HEK293 (cell line): Measurements from ENCODE around the gene MAP3K4.

Experiments used
- BCL11B ChIP-seq: fragments of 450-650 bp; formaldehyde crosslinking; IDR thresholded peaks from 2 replicates; pipeline ENCODE4 v1.5.1; 2016; ENCODE audit warnings: low read depth, missing biosample characterization, missing genetic modification characterization
- BCL6B ChIP-seq: fragments of 450-650 bp; formaldehyde crosslinking; IDR thresholded peaks from 2 replicates; pipeline ENCODE4 v1.5.1; 2017; ENCODE audit warnings: missing biosample characterization, missing genetic modification characterization
- CTCF ChIP-seq: fragments of 450-650 bp; formaldehyde crosslinking; IDR thresholded peaks from 2 replicates; pipeline ENCODE4 v1.5.1; 2016; ENCODE audit warnings: missing biosample characterization, missing genetic modification characterization
- GLI2 ChIP-seq: fragments of 450-650 bp; formaldehyde crosslinking; IDR thresholded peaks from 2 replicates; pipeline ENCODE4; 2017; ENCODE audit warnings: missing biosample characterization, missing genetic modification characterization, low read depth, borderline replicate concordance
- OSR2 ChIP-seq: fragments of 450-650 bp; formaldehyde crosslinking; IDR thresholded peaks from 2 replicates; pipeline ENCODE4 v1.5.1; 2016; ENCODE audit warnings: missing biosample characterization, missing genetic modification characterization
- PRDM6 ChIP-seq: fragments of 450-650 bp; formaldehyde crosslinking; IDR thresholded peaks from 2 replicates; pipeline ENCODE4 v1.5.1; 2017; ENCODE audit warnings: missing biosample characterization, missing genetic modification characterization
- RBAK ChIP-seq: fragments of 450-650 bp; formaldehyde crosslinking; IDR thresholded peaks from 2 replicates; pipeline ENCODE4 v1.5.1; 2016; ENCODE audit warnings: missing biosample characterization, missing genetic modification characterization
- TCF7L2 ChIP-seq: IDR thresholded peaks from 2 replicates; pipeline ENCODE4 v1.6.1; 2011; ENCODE audit warnings: low read depth, mild to moderate bottlenecking, inconsistent platforms, low read length, moderate library complexity, borderline replicate concordance
- ZBTB1 ChIP-seq: fragments of 450-650 bp; formaldehyde crosslinking; IDR thresholded peaks from 2 replicates; pipeline ENCODE4 v1.5.1; 2016; ENCODE audit warnings: missing biosample characterization, missing genetic modification characterization
- ZBTB44 ChIP-seq: fragments of 450-650 bp; IDR thresholded peaks from 2 replicates; pipeline ENCODE4 v1.5.1; 2018; ENCODE audit warnings: missing biosample characterization, mild to moderate bottlenecking, missing genetic modification characterization
- ZEB2 ChIP-seq: fragments of 450-650 bp; formaldehyde crosslinking; IDR thresholded peaks from 2 replicates; pipeline ENCODE4 v1.5.1; 2016; ENCODE audit warnings: missing biosample characterization, missing genetic modification characterization
- ZIC2 ChIP-seq: fragments of 450-650 bp; formaldehyde crosslinking; IDR thresholded peaks from 2 replicates; pipeline ENCODE4 v1.5.1; 2016; ENCODE audit warnings: missing biosample characterization, missing genetic modification characterization
- ZNF10 ChIP-seq: fragments of 450-650 bp; formaldehyde crosslinking; IDR thresholded peaks from 2 replicates; pipeline ENCODE4 v1.5.1; 2017; ENCODE audit warnings: missing biosample characterization, missing genetic modification characterization
- ZNF121 ChIP-seq: fragments of 450-650 bp; formaldehyde crosslinking; IDR thresholded peaks from 2 replicates; pipeline ENCODE4 v1.5.1; 2016; ENCODE audit warnings: missing biosample characterization, missing genetic modification characterization
- ZNF169 ChIP-seq: fragments of 450-650 bp; formaldehyde crosslinking; IDR thresholded peaks from 2 replicates; pipeline ENCODE4 v1.5.1; 2016; ENCODE audit warnings: missing biosample characterization, missing genetic modification characterization
- ZNF175 ChIP-seq: fragments of 450-650 bp; formaldehyde crosslinking; IDR thresholded peaks from 2 replicates; pipeline ENCODE4 v1.5.1; 2016; ENCODE audit warnings: missing biosample characterization, missing genetic modification characterization
- ZNF18 ChIP-seq: fragments of 450-650 bp; formaldehyde crosslinking; IDR thresholded peaks from 2 replicates; pipeline ENCODE4 v1.5.1; 2016; ENCODE audit warnings: missing biosample characterization, missing genetic modification characterization
- ZNF221 ChIP-seq: fragments of 450-650 bp; formaldehyde crosslinking; IDR thresholded peaks from 2 replicates; pipeline ENCODE4 v1.5.1; 2017; ENCODE audit warnings: missing biosample characterization, missing genetic modification characterization, borderline replicate concordance
- ZNF274 ChIP-seq, 2 experiments: fragments of 200-500 bp in 1 of 2; fragments of 450-650 bp in 1 of 2; sonication (Bioruptor generic) in 1 of 2; formaldehyde crosslinking in 1 of 2; IDR thresholded peaks; 2 replicates each; pipeline versions ENCODE4 v1.5.1 to v1.6.1; 2014 to 2016; ENCODE audit warnings: borderline replicate concordance in 1 of 2, inconsistent platforms in 1 of 2, low read length in 1 of 2, missing biosample characterization in 1 of 2, missing genetic modification characterization in 1 of 2
- ZNF311 ChIP-seq: fragments of 450-650 bp; formaldehyde crosslinking; IDR thresholded peaks from 2 replicates; pipeline ENCODE4 v1.5.1; 2017; ENCODE audit warnings: missing biosample characterization, missing genetic modification characterization, borderline replicate concordance
- ZNF362 ChIP-seq: fragments of 450-650 bp; formaldehyde crosslinking; IDR thresholded peaks from 2 replicates; pipeline ENCODE4 v1.5.1; 2016; ENCODE audit warnings: missing biosample characterization, missing genetic modification characterization
- ZNF394 ChIP-seq: fragments of 450-650 bp; formaldehyde crosslinking; IDR thresholded peaks from 2 replicates; pipeline ENCODE4 v1.5.1; 2016; ENCODE audit warnings: missing biosample characterization, missing genetic modification characterization, mild to moderate bottlenecking, moderate library complexity, borderline replicate concordance
- ZNF530 ChIP-seq: fragments of 450-650 bp; formaldehyde crosslinking; IDR thresholded peaks from 2 replicates; pipeline ENCODE4 v1.5.1; 2016; ENCODE audit warnings: low read depth, missing biosample characterization, missing genetic modification characterization
- ZNF580 ChIP-seq: fragments of 450-650 bp; formaldehyde crosslinking; IDR thresholded peaks from 2 replicates; pipeline ENCODE4 v1.5.1; 2016; ENCODE audit warnings: missing biosample characterization, missing genetic modification characterization
- ZNF600 ChIP-seq: fragments of 450-650 bp; formaldehyde crosslinking; IDR thresholded peaks from 2 replicates; pipeline ENCODE4 v1.5.1; 2016; ENCODE audit warnings: missing biosample characterization, missing genetic modification characterization
- ZNF626 ChIP-seq: fragments of 450-650 bp; sonication (Bioruptor Pico); formaldehyde crosslinking; IDR thresholded peaks from 2 replicates; pipeline ENCODE4 v1.5.1; 2018; ENCODE audit warnings: missing biosample characterization, missing genetic modification characterization, inconsistent platforms
- ZNF629 ChIP-seq: fragments of 450-650 bp; formaldehyde crosslinking; IDR thresholded peaks from 2 replicates; pipeline ENCODE4 v1.5.1; 2017; ENCODE audit warnings: missing biosample characterization, missing genetic modification characterization
- ZNF658 ChIP-seq: fragments of 450-650 bp; formaldehyde crosslinking; IDR thresholded peaks from 2 replicates; pipeline ENCODE4; 2016; ENCODE audit warnings: missing biosample characterization, missing genetic modification characterization
- ZNF701 ChIP-seq: fragments of 450-650 bp; formaldehyde crosslinking; IDR thresholded peaks from 2 replicates; pipeline ENCODE4 v1.5.1; 2016; ENCODE audit warnings: missing biosample characterization, missing genetic modification characterization
- ZNF776 ChIP-seq: fragments of 450-650 bp; formaldehyde crosslinking; IDR thresholded peaks from 2 replicates; pipeline ENCODE4 v1.5.0; 2017; ENCODE audit warnings: missing biosample characterization, missing genetic modification characterization, borderline replicate concordance
- ZNF785 ChIP-seq: fragments of 450-650 bp; formaldehyde crosslinking; IDR thresholded peaks from 2 replicates; pipeline ENCODE4 v1.5.1; 2016; ENCODE audit warnings: missing biosample characterization, missing genetic modification characterization
- ZXDB ChIP-seq: fragments of 450-650 bp; formaldehyde crosslinking; IDR thresholded peaks from 2 replicates; pipeline ENCODE4 v1.5.1; 2016; ENCODE audit warnings: missing biosample characterization, missing genetic modification characterization

The MAP3K4 gene

GRCh38 chr6:161067749-161068148, 76.2 kb downstream of the MAP3K4 start (continued):
- TF ChIP-seq ZBTB44 (tag by site-specific recombination) (0 out of 2 replicates have a peak, but pooled peaks have one; percentile 28), CTCF (tag by site-specific recombination) (no peak), ZNF169 (tag by site-specific recombination) (no peak), BCL11B (tag by site-specific recombination) (0 out of 2 replicates have a peak, but pooled peaks have one; percentile 45), ZNF274 (IDR thresholded peaks at IDR 0.05; ENCODE audit: low read length) (no peak), ZNF274 (tag by site-specific recombination; IDR thresholded peaks at IDR 0.05; ENCODE audit: borderline replicate concordance) (no peak), ZBTB1 (tag by site-specific recombination) (no peak), ZNF658 (no peak), ZXDB (tag by site-specific recombination) (peak; percentile 76), TCF7L2 (0 out of 2 replicates have a peak, but pooled peaks have one; percentile 10), ZNF626 (no peak), GLI2 (tag by site-specific recombination) (0 out of 2 replicates have a peak, but pooled peaks have one; percentile 25), ZNF580 (no peak), ZNF221 (tag by site-specific recombination) (no peak), OSR2 (tag by site-specific recombination) (peak; percentile 78; the same call in 1 of the 2 replicates), RBAK (no peak), ZNF10 (tag by site-specific recombination) (no peak), ZNF776 (tag by site-specific recombination) (no peak), ZIC2 (no peak), ZNF701 (tag by site-specific recombination) (no peak), ZNF362 (0 out of 2 replicates have a peak, but pooled peaks have one; percentile 14), ZNF121 (tag by site-specific recombination) (no peak), ZNF18 (no peak), ZNF530 (tag by site-specific recombination) (no peak), ZNF785 (tag by site-specific recombination) (no peak), ZNF600 (tag by site-specific recombination) (no peak), ZNF175 (tag by site-specific recombination) (no peak), ZEB2 (tag by site-specific recombination) (peak; percentile 80), ZNF394 (tag by site-specific recombination) (peak; percentile 42; the same call in 1 of the 2 replicates), BCL6B (no peak), ZNF629 (tag by site-specific recombination) (peak; percentile 93), PRDM6 (tag by site-specific recombination) (peak; percentile 92), ZNF311 (tag by site-specific recombination) (no peak)
